WTC11 (cell line): ENCODE measurements around the gene CCR1.

Experiments used
- EMX1 ChIP-seq: fragments of 250-450 bp; sonication (Bioruptor Pico); IDR thresholded peaks from 2 replicates; pipeline ENCODE4 v1.8.0; 2021; ENCODE audit warnings: mild to moderate bottlenecking
- GRHL2 ChIP-seq: fragments of 250-450 bp; sonication (Bioruptor Pico); IDR thresholded peaks from 2 replicates; pipeline ENCODE4 v1.8.0; 2022; ENCODE audit warnings: mild to moderate bottlenecking, moderate library complexity; ENCODE audit not compliant: insufficient replicate concordance, severe bottlenecking
- KAT7 ChIP-seq: sonication (generic); formaldehyde crosslinking; IDR thresholded peaks from 2 replicates; pipeline ENCODE4 v1.8.1; 2023; ENCODE audit warnings: missing genetic modification reagents, mild to moderate bottlenecking, borderline replicate concordance
- NR1H2 ChIP-seq: sonication (generic); formaldehyde crosslinking; IDR thresholded peaks from 2 replicates; pipeline ENCODE4 v1.9.0; 2021; ENCODE audit warnings: mild to moderate bottlenecking, moderate library complexity, missing genetic modification reagents
- TF ChIP-seq, protein P1 (sequence below): fragments of 200-600 bp; IDR thresholded peaks from 2 replicates; pipeline ENCODE4 v1.8.0; 2022; ENCODE audit warnings: antibody characterized with exemption
- TF ChIP-seq, protein P2 (sequence below): sonication (generic); formaldehyde crosslinking; IDR thresholded peaks from 2 replicates; pipeline ENCODE4 v1.8.0; 2022; ENCODE audit warnings: mild to moderate bottlenecking, missing genetic modification reagents

DNA sequence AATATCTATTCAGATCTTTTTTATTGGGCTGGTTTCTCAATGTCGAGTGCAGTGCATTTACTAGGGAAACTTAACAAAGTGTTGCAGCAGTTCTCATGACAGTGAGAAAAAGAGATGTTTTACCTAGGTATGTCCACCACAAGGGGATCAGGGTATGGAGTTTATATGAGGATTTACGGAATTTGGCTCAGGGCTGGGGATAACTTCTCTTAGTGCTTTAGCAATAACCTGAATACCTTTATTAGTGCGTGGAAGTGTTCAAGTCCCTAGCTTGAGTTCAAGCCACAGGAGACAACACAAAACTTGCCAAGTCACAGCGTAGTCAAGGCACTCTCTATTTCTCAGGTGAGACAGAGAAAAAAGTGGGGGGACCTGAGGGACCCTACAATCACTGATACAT, 30.3 kb upstream of the CCR1 start:
- TF ChIP-seq, protein P1, sequence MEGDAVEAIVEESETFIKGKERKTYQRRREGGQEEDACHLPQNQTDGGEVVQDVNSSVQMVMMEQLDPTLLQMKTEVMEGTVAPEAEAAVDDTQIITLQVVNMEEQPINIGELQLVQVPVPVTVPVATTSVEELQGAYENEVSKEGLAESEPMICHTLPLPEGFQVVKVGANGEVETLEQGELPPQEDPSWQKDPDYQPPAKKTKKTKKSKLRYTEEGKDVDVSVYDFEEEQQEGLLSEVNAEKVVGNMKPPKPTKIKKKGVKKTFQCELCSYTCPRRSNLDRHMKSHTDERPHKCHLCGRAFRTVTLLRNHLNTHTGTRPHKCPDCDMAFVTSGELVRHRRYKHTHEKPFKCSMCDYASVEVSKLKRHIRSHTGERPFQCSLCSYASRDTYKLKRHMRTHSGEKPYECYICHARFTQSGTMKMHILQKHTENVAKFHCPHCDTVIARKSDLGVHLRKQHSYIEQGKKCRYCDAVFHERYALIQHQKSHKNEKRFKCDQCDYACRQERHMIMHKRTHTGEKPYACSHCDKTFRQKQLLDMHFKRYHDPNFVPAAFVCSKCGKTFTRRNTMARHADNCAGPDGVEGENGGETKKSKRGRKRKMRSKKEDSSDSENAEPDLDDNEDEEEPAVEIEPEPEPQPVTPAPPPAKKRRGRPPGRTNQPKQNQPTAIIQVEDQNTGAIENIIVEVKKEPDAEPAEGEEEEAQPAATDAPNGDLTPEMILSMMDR: no peak
- TF ChIP-seq, protein P2, sequence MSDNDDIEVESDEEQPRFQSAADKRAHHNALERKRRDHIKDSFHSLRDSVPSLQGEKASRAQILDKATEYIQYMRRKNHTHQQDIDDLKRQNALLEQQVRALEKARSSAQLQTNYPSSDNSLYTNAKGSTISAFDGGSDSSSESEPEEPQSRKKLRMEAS: no peak
- no peak for TF ChIP-seq EMX1 (CRISPR knock-in tag)
- no peak for TF ChIP-seq KAT7
- TF ChIP-seq GRHL2: no peak
- TF ChIP-seq NR1H2 (CRISPR knock-in tag): no peak
